PC-3 (cell line): ENCODE data around the gene FAM163B.

Experiments
- EZH2 ChIP-seq: fragments of 300-600 bp; sonication (generic); IDR thresholded peaks from one replicate; pipeline ENCODE4 v1.6.1; 2017; ENCODE audit warnings: antibody characterized with exemption, mild to moderate bottlenecking, low read length; ENCODE audit not compliant: unreplicated experiment
- EZH2phosphoT487 ChIP-seq: fragments of 300-600 bp; sonication (generic); IDR thresholded peaks from 2 replicates; pipeline ENCODE4 v1.6.1; 2018; ENCODE audit warnings: mild to moderate bottlenecking, antibody characterized with exemption, low read length, borderline replicate concordance

GRCh38 chr9:133619791-133620190, 10.6 kb upstream of the FAM163B start:
- TF ChIP-seq EZH2 (no peak), EZH2phosphoT487 (no peak)
